Esophagus squamous epithelium (tissue), 4 donors: ENCODE results near the gene PILRA.

Source experiments
- POLR2A ChIP-seq, 4 donors: fragments of 450-650 bp; IDR thresholded peaks; one replicate each; pipeline ENCODE4 v1.6.1; 2017; ENCODE audit warnings: antibody characterized with exemption in 4 of 4, mild to moderate bottlenecking in 4 of 4, moderate library complexity in 3 of 4
- TF ChIP-seq, protein P1 (sequence below), 6 experiments: fragments of 450-650 bp in 4 of 6; fragments of 200-600 bp in 2 of 6; sonication (generic) in 2 of 6; IDR thresholded peaks; one replicate each; pipeline ENCODE4 v1.5.1; 2016 to 2019; ENCODE audit warnings: antibody characterized with exemption in 6 of 6, mild to moderate bottlenecking in 4 of 6, moderate library complexity in 4 of 6

GRCh38 chr7:100406767-100407166 is 33.5 kb downstream of the PILRA start:
- TF ChIP-seq POLR2A (IDR thresholded peaks at IDR 0.05): no peak
- TF ChIP-seq, protein P1, sequence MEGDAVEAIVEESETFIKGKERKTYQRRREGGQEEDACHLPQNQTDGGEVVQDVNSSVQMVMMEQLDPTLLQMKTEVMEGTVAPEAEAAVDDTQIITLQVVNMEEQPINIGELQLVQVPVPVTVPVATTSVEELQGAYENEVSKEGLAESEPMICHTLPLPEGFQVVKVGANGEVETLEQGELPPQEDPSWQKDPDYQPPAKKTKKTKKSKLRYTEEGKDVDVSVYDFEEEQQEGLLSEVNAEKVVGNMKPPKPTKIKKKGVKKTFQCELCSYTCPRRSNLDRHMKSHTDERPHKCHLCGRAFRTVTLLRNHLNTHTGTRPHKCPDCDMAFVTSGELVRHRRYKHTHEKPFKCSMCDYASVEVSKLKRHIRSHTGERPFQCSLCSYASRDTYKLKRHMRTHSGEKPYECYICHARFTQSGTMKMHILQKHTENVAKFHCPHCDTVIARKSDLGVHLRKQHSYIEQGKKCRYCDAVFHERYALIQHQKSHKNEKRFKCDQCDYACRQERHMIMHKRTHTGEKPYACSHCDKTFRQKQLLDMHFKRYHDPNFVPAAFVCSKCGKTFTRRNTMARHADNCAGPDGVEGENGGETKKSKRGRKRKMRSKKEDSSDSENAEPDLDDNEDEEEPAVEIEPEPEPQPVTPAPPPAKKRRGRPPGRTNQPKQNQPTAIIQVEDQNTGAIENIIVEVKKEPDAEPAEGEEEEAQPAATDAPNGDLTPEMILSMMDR (IDR thresholded peaks at IDR 0.05): no peak
